Activated effector memory CD4-positive, alpha-beta T cell treated with anti-CD3 and anti-CD28 coated beads, Interleukin-2, amount 50 U/mL, for 16 hours (primary cell): ENCODE results near the gene CIBAR2.

Experiments
- DNase-seq: peaks from one replicate; pipeline ENCODE4 v3.0.0-alpha.2; 2020

The CIBAR2 gene

DNA sequence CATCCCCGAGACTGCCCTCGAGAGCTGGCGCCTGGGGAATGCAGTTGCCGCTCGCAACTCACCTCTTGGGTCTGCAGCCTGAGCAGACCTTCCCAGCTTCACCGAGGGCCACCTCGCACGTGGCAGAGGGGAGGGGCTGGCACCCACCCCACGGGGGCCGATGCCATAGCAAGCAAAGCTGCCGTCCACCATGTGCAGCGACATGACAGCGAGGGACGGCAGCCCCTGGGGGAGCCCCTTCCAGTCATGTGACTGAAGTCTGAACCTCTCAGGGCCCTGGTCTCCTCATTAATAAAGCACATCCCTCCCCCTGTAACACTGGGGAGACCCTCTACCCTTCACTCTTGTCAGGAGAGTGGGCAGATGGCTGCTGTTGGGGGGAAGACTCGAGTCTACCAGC, 30.5 kb downstream of the CIBAR2 start:
- DNase-seq = no peak

DNA sequence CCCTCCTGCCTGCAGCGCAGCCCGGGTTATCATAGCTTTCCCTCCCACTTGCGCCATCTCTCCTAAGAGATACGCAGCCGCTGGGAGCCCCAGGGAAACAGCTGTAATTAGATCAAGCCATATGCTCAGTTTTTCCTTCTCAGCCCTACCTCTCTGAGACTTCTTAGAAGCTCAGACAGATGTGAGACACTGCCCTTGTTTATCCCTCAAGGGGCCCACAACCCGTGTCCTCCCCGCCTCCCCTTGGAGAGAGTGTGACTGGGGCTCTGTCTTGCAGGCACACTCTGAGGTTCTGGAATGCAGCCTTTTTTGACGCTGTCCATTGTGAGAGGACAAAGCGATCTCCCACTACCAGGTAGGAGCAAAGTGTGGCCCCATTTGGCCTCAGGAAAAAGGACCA, 31.2 kb downstream of the CIBAR2 start:
- no peak for DNase-seq

DNA sequence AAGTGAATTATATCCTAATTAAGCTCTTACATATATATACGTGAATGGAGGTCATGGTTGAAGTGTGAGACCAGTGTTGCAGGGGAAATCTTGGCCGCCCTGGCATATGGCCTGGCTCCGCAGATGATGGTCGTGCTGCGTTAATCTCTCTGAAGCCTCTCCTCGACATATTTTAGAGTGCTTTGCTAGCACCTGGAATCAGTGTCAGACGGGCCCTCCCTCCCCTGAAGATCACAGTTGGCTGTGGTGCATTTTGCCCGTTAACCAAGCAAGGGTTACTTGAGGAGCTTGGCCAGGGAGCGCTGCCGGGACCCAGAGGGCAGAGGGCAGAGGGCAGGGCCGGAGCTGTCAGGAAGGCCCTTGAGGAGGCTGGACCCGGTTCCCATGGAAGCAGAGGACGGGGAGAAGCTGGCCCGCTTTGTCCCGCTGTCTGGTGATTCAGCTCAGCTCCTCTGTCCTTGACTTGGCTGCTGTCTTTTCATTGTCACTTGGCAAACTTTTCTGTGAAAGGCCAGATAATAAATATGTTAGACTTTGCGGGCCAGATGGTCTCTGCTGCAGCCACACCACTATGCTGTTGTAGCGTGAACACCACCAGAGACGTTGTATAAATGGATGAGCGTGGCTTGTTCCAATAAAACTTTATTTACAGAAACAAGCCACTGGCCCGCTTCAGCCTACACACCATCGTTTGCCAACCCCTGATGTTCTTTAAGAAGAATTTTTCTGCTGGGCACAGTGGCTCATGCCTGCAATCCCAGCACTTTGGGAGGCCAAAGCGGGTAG, 32.3 kb downstream of the CIBAR2 start:
- DNase-seq = no peak

DNA sequence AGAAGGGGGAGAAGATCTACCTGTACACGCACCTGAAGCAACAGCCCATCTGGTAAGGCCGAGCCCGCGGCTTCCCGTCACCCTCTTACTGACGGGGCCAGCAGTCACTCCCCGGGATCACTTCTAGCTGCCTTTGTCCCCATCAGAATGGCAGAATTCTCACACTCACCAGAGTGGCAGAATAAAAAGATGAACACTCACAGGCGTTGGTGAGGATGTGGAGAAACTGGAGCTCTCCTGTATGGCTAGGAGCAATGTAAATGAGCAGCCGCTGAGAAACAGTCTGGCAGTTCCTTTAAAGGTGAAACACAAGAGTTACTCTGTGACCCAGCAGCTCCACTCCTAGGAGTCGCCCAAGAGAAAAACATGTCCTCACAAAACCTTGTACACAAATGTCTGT, 33.3 kb downstream of the CIBAR2 start:
- no peak for DNase-seq

DNA sequence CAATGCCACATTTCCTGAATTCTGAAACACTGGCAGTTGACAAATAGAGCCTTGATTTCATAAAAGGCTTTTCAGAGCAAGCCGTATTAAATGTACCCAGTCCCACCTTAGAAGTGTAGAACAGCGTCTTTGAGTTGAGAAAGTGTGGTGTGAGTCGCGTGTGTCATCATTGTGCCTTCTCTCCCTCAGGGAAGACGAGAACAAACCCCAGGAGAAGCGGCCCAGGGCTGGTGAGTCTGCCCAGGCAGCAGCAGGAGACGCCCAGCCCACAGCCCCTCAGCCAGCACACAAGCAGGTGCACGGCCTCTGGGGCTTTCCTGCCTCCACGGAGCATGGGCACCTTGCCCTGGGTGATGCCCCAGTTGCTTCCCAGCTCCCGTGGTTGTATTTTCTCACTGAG, 34.0 kb downstream of the CIBAR2 start:
- DNase-seq = no peak

DNA sequence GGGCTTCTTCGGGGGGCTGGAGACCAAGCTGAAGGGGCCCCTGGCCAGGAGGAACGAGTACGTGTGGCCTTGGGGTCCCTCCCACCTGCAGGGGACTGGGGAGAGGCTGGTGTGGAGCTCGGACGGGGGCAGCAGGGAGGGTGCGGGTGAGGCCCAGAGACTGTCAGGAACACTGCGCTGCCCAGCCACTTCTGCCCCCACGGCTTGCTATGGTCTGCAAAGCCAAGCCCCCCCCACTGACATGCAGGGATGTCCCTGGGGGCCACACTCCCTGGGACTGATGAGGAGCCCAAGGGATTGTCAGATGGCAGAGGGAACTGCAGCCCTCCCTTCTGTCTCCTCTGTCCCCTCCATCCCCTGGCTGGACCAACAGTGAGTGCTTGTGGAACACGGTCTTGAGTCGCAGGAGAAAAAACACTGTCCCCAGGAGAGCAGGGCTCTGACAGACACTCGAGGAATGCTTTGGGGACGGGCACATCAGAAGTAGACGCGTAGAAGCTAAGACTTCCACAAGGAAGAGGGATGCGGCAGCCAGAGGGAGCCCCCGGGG, 34.6 kb downstream of the CIBAR2 start:
- no peak for DNase-seq

DNA sequence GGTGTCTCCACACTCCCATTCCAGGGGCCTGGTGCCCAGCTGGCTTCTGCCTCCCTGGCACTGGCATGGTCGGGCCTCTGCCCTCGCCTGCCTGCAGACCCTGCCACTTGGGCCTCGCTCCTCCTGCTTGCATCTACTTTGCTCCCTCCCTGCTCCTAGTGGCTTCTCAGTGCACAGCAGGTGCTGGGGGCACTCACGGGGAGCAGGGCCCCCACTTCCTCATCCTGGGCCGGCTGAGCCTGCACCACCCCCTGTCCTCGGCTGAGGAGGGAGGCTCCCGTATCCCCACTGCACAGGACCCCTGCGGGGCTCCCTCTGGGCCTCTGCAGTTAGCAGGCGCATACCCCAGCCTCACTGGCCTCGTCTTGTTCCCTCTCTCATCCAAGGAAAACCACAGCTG, 35.2 kb downstream of the CIBAR2 start:
- DNase-seq = no peak

DNA sequence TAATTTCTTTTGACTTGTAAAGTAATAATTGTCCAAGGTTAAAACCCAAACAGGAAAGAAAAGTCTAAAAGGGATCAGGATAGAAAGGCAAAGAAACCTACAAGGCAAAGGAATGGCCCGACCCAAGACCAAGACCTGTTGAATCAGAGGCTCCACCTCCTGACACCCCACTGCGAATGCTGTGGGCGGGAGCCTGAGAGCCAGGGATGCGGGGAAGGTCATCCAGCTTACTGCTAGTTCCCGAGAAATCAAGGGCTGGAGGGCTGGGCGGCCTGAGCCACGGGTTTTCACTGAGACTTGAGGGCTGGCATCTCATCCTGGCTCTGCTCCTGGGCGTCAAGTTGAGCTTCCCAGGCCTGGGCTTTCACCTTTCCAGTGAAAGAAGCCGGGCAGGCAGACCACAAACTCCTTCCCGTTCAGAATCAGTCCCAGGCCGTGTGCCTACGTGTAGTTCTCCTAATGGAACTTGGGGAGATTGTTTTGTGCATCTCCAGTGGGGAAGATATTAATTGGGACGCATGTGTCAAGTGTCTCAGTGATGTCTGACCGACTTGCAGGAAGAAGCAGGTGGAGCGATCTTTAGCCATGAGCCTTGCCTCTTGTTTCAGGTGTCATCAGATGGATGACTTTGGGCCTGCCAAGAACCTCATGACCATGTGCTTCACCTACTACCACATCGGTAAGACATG, 36.9 kb downstream of the CIBAR2 start:
- DNase-seq = no peak

DNA sequence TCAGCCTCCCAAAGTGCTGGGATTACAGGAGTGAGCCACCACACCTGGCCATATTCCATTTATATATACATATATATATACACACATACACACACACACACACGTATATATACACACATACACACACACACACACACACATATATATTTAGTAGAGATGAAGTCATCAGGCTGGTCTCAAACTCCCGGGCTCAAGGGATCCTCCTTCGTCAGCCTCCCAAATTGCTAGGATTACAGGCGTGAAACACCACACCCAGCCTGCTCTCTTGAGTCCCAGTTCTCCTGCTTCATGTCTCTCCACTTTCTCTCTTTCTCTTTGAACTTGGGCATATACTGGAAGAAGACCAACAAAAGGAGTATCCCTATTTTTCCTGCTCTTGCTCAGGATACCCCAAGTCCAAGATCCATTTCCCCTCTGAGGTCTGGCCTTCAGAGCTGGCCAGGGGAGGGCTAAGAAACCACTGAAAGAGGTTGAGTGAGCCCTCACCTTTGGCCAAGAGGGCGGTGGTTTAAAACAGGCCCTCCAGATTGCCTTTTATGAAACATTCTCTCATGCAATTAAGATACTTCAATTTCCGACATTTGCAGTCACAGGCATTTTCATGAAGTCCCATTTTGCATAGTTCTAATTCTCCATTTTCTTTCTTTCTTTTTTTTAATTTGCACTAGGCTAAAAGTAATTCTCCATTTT, 37.9 kb downstream of the CIBAR2 start:
- no peak for DNase-seq

DNA sequence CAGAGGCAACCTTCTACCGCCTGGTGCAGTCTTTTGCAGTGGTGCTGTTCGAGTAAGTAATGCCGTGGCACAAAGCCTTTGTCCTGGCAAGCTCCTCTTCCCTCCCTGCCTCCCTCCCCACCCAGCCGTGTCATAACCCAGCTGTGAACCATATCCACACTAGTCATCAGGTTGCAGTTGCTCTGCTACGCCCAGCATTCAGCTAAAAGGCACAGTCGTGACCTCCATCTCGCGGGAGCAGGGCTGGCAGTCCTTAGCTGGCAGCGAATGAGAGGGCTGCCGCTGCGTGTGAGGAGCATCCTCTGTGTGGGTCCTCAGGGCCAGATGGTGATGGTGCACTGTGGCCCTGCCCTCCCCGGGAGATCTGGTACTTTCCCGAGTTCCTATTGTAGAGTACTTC, 39.3 kb downstream of the CIBAR2 start:
- DNase-seq = no peak

DNA sequence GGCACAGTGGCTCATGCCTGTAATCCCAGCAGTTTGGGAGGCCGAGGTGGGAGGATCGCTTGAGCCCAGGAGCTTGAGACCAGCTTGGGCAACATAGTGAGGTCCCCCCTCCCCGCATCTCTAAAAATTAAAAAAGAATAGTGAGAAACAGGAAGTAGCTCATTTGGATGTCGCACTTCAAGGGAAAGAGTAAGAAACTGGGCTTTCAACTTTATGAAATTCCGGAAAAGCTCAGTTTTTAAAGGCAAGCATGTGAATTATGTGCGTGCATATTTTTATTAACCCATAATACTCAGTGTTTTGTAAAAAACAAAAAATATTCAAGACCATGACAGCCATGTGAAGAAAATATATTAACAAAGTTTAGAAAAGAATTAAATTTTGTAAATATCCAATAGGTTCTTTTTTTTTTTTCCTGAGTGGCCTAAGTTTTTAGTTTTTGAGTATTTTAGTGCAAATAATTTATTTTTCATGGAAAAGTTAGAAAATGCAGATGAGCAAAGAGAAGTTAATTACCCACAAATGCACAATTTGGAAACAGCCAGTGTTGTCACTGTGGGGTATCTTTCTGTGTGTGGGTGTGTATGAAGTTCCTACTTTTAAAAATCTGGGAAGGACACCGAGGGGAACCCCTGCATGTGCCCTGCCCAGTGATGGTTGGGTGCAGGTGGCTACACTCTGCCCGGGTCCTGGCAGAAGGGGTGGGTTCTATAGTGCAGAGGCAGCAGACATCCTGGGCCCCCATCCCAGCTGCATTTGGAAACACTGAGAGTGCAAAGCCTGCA, 40.0 kb downstream of the CIBAR2 start:
- no peak for DNase-seq

DNA sequence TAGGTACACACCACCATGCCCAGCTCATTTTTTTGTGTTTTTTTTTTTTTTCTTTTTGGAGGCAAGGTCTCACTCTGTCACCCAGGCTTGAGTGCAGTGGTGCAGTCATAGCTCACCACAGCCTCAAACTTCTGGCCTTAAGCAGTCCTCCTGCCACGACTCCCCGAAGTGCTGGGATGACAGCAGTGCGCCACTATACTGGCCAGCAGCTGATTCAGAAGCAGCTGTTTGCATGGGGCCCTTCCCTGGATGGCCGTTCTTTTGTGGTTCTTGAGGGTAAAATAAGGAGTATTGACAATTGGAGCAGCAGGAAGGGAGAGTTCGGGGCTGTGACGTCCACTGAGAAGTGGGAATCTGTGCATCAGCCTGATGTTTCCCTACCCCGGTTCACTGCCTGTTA, 43.1 kb downstream of the CIBAR2 start:
- DNase-seq = no peak

DNA sequence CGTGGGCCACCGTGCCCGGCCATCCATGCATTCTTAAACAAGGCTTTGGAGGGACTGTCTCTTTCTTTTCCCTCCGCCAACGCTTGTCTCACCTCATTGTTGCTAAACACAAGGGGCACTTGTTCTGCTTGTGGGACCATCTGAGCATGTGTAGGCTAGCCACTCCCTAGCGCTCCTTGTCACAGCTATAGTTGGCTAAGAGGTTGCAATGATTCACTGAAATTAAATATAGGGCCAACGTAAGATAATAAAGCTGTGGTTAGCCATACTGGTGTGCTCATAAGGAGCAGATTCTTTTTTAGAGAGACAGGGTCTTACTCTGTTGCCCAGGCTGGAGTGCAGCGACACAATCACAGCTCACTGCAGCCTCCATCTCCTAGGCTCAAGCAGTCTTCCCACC, 43.5 kb downstream of the CIBAR2 start:
- no peak for DNase-seq

DNA sequence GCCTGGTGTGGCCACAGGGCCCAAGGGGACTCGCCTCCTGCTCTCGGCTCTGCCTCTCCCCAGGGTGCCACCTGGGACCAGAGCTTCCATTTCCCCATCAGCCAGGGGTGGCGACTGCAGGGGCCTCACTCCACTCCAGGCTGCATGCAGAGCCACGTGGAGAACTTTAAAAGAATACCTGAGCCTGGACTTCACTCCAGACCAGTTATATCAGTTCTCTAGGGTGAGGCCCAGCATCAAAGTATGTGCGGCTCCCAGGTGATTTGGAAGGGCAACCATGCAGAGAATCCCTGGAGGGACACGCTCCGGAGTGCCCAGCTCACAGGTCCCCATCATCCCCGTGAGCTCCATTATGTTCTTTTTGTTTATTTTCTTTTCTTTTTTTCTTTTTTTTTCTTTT, 44.8 kb downstream of the CIBAR2 start:
- DNase-seq = no peak

DNA sequence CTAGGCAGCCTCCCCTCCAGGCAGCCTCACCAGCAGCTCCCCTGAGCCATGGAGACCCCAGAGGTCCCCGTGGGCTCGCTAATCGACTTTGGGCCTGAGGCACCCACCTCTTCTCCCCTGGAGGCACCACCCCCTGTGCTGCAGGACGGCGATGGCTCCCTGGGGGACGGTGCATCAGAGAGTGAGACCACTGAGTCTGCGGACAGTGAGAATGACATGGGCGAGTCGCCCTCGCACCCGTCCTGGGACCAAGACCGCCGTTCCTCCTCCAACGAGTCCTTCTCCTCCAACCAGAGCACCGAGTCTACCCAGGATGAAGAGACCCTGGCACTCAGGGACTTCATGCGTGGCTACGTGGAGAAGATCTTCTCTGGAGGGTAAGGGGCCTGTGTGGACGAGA, 45.2 kb downstream of the CIBAR2 start:
- DNase-seq = no peak

DNA sequence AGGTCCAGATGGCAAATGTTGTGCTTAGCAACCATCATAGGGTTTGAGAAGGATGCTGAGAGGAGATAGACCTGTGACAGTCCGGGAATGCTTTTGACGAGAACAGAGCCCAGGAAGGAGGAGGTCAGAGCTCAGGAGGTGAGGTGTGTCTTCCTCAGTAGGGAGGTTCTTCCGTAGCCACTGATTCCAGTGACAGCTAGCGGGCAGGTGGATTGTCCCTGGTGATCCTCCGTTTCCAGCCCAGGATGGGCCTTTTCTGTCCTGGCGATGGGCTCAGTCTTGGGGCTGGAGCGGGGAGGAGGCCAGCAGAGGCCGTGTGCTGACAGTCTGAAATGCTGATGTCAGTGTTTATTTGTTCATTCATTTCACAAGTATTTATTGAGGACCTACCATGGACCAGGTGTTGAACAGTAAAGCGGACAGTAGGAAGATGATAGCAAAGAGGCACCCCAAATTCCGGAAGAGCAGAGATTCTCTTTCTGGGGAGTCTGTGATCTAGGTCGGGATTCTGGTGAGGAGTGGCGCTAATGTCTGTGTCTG, 45.9 kb downstream of the CIBAR2 start:
- DNase-seq = no peak

DNA sequence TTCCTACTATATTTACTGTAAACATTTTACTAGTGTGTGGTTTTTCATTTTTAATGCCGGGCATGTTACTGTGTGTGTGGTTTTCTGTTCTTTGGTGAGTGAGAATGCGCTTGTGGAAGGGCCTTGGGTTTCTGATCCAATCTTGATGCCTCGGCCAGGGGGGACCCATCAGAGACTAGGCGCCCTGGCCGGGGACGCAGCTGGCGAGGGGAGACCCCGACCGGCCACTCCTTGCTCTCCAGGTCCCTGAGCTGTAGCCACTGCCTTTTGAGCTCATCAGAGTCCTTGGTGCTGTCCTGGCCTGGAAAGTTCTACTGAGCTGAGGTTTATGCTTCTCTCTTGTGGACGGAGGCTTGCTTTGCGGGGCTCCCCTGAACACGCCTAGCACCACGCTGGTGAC, 47.2 kb downstream of the CIBAR2 start:
- DNase-seq = no peak

DNA sequence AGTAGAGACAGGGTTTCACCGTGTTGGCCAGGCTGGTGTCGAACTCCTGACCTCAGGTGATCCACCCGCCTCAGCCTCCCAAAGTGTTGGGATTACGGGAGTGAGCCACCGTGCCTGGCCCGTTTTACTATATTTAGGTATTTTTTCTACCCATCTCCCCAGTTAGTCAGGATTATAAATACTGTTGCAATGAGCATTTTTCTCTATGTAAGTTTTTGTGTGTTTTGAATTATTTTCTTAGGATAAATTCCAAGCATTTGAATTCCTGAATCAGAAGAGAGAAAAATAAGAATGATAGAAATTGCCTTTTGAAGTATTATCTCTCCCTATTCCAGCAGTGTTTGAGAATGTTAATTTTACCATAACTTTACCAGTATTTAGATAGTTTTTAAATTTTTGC, 48.1 kb downstream of the CIBAR2 start:
- DNase-seq = no peak

DNA sequence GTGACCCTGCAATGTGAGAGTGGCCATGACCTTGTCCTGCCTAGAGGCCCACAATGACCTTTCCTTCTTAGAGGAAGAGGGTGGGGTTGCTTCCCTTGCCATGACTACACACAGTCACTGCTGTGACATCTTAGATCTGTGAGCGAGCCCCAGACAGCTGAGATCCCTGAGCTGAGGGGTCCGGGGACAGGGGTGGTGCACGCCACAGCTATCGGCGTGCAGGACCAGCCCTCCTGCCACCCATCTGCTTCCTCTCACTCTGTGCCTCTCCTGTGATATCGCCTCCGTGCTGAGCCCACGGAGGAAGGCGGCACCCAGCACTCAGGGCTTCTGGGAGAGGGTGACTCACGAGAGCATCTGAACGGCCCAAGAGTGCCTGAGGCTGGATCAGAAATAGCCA, 49.4 kb downstream of the CIBAR2 start:
- DNase-seq = no peak

DNA sequence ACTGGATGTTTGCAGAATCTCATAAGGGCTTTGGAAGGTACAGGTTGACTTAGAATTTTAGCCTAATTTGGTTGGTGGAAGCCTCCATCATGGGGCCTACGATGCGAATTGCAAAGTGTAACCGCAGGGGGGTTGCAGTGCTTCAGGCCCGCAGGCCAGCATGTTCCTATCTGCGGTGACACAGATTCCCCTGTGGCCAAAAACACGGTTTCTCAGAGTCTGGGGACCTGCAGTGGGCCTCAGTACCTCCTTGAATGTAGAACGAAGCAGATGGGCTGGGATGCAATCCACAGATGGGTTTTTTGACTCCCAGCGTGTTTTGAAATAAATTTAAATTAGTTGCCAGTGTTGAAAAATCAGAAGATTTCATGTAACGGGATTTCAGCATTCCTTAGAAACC, 49.9 kb downstream of the CIBAR2 start:
- no peak for DNase-seq

DNA sequence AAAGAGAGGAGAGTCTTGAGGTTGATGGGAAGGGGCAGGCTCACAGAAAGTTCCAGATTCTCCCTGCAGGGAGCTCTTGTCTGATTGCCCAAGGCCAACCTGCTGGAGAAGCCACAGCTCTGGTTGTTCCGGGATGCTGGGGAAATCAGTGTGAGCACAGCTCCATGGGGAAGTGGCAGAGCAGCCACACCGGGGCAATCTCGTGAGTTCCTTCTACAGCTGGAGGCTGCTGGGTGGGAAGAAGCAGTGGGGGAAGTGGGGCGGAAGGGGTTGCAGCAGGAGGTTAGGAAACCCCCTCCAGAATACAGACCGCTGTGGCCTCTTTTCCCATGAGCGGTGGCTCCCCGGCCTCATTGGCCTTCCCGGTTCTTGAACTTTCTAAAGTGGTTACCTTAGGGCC, 50.7 kb downstream of the CIBAR2 start:
- DNase-seq = no peak

DNA sequence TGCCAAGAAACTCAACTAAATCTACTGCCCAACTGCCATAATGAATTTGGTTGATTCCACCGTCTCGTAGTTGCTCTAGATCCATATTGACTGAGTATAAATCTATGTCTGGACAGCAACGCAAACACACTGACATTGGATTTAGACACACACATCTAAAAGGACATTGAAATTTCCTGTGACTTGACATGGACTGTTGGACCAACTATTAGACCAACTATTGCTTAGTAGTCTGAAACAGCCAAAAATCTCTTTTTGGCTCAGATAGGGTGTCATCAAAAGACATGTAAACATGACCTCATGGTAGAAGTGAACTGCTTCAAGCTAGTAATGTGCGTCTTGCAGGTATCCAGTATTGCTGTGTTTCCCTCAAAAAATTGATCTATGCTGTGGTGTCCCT, 53.4 kb downstream of the CIBAR2 start:
- no peak for DNase-seq

DNA sequence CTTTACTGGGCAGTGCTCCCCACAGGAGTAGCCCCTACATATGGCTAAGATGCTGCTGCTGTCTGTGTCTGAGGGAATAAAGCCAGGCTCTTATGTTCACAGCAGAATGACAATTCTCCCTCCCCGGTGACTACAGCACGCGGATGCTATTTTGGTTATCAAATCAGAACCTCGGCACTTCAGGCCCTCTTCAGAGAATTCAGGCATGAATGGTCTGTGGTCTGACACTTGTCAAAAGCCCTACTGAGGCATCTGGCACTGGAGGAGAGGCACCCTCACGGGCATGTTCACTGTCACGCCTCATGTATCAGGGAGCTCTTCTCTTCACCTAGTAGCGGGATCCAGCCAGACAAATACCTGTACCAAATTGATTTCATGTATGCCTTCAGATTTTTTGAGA, 54.3 kb downstream of the CIBAR2 start:
- DNase-seq = no peak
